ENCODE results near the gene DNTT.

The DNTT gene

DNA sequence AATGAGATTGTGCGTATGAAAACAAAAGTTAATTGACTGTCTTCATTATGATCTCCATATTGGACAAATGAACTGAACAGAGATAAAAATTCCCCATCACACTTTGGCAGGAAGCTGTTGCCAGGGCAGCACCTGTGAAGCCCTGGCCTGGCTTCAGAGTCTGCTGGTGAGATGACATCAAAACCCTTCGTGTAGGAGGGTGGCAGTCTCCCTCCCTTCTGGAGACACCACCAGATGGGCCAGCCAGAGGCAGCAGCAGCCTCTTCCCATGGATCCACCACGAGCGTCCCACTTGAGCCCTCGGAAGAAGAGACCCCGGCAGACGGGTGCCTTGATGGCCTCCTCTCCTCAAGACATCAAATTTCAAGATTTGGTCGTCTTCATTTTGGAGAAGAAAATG, at the start of gene DNTT:
DNTT (plus strand) TSS at position 205 of the 400 bp plus-strand sequence; CDS start at position 269, 64 bp downstream.
- DNase-seq (ENCODE audit: low spot score), result no peak

DNA sequence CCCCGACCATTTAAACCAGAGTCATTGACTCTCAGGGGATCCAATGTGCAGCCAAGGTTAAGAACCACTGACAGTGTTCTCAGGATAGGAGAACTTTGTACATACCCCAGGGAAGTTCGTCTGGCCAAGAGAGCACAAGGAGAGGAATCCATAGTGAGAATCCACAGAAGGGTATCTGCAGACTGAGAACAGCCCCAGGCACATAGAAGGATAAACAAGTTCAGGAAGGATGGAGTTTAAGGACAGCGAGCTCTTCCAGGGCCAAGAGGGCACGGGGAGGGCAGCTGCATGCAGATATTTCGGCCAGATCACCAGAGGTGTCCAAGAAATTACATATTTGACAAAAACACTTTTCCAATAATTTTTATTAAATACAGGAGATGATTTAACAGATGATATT, 49.3 kb upstream of the DNTT start:
- DNase-seq (ENCODE audit: low spot score), result no peak

DNA sequence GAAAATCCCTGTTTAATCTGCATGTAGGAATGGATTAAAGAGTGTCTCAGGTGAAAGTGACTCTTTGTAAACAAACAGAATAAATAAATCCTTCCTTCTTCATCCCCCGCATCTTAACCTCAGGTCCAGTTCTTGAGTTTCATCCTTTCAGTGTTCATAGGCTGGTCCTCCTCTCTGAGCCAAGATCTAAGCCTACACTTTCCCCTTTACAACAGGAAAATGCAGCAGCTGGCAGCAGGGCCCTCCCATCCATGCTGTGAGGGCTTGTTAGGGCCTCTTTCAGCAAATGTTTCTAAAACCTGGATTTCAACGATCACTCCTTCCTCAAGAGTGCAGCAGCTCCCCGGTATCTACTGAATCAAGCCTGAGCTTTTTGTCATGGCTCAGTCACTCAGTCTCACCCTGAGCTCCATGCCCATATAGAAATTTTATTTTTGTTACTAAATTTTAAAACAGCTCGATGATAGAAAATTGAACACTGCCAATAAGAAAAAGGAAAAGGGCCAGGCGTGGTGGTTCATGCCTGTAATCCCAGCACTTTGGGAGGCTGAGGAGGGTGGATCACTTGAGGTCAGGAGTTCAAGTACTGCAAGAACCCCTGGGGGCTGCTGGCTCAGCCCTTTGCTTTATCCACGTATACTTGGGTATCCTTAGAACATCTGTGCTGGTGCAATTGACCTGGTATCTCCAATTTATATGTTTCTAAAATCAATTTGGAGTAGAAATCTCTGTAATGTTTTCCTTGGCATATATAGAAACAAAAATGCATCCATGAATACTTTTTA, 48.5 kb upstream of the DNTT start:
- DNase-seq (ENCODE audit: low spot score), result no peak

DNA sequence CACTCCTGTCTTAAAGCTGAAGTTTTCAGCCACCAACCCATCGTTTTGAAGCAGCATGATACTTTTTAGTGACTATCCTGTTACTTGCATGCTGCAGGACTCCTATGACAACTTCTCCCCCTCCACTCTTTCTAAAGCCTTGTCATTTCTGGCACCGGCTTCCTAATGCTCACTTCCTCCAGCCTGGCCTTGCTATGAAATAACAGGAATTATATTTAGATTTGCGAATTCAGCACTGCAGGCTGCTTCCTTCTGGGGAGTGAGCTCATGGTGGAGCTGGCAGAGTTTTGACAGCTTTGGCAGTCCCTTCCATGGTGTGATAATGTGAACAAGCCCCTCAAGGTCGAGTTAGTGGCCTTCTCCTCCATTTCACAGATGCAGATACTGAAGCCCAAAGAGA, 46.3 kb upstream of the DNTT start:
- DNase-seq (ENCODE audit: low spot score), result no peak

DNA sequence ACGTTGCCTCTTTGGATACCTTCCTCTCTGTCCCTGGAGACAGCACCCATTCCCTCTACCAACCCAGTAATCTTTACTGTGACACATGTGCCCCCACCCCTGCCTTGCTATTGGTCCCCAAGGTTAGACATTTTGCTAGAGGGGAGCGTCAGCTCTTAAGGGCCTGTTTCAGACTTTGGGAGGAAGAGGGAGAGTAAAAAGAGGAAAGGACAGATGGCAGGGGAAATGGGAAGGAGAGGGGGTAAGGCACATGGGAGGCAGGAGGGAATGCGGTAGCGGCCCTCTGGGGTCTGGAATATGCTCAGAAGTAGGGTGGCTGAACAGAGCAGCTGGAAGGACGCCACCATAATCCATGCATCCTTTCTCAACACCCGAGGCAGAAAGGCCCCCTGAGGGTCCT, 45.1 kb upstream of the DNTT start:
- no peak for DNase-seq (ENCODE audit: low spot score)

DNA sequence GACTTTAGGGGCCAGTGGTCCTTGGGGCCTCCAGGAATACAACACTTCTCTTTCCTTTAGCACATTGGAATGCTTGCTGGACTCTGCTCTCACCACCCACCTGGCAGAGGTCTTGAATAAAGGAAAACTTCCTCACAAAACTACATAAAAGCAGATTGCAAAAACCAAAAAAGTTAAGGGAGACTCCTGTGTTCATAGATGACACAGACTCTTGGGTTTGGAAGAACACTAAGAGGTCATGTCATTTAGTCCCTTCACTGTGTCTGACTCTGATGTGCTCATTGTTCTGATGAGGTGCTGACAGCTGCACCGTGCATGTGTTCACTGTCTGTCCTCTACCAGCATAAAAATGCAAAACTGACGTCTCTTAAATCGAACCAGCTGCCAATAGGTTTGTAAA, 44.2 kb upstream of the DNTT start:
- no peak for DNase-seq (ENCODE audit: low spot score)

DNA sequence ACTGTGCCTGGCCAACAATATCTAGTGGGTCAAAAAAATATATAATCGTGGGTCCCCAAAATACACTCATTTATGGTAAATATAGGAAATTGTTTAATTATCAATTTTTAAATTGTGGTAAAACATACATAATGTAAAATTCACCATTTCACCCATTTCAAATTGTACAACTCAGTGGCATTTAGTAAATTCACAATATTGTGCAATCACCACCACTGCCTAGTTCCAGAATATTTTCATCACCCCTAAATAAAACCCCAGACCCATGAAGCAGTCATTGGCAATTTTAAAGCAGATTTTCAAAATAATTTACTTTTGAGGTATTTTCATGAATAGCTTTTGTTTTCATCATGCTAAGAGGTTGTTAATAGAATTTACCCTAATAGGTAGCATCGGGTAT, 43.1 kb upstream of the DNTT start:
- no peak for DNase-seq (ENCODE audit: low spot score)

DNA sequence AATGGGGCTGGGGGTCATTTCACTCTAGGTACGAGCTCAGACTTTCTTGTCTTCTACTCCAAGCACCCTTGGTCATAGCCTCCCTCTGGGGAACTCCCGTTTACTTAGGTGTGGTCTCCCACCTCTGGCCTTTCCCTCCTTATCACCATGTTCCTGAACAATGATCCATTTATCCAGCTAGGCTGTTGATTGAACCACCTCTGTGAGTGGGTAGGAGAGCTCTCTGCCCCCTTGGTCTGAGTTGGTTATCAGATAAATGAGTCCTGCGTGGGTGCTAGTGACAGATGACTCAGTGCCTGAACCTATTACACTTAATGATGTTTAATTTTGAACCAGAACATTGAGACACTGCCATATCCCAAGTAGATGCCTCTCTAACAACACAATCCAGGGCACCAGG, 42.3 kb upstream of the DNTT start:
- no peak for DNase-seq (ENCODE audit: low spot score)

DNA sequence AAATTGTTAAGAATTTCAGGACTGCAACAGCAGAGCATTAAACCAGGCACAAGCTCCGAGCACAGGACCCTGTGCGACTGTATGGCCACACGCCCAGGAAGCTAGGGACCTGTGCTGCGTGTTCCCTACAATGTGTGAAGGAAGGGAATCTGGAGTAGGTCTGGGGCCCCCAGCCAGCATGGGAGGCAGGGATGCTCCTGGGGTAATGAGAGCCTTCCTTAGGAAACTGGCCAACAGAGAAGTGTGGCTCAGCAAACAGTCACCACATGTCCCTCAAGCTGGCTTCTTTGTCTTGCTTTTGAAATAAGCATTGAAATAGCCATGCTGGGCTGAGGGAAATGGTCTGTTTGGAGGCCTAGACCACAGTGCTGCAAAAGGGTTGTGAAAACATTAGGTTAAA, 41.1 kb upstream of the DNTT start:
- DNase-seq (ENCODE audit: low spot score), result no peak

DNA sequence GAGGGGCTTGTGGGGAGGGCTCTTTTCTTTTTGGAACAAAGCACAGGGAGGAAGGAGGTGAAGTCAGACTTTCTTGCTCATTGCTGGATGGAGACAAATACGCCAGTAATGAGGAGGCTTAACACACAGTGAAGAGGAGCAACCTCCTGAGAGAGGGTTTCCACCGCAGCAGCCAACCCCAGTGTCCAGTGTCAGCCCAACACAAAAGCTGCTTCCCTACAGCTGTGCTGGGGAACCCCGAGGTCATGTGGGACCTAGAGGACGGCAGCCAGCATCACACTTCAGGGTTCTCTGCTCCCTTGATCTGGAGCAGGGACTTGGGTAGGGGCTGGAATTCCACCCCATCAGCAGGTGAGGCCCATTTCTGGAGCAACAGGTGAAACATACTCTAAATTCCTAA, 40.6 kb upstream of the DNTT start:
- no peak for DNase-seq (ENCODE audit: low spot score)

DNA sequence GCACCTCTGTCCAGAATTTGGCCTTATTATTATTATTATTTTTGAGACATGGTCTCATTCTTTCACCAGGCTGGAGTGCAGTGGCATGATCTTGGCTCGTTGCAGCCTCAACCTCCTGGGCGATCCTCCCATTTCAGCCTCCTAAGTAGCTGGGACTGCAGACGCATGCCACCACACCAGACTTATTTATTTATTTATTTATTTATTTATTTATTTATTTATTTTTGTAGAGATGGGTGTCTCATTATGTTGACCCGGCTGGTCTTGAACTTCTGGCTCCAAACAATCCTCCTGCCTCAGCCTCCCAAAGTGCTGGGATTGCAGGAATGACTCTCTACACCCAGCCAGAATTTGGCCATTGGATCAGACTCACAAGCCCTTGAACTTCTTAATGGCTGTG, 39.3 kb upstream of the DNTT start:
- DNase-seq (ENCODE audit: low spot score), result no peak

DNA sequence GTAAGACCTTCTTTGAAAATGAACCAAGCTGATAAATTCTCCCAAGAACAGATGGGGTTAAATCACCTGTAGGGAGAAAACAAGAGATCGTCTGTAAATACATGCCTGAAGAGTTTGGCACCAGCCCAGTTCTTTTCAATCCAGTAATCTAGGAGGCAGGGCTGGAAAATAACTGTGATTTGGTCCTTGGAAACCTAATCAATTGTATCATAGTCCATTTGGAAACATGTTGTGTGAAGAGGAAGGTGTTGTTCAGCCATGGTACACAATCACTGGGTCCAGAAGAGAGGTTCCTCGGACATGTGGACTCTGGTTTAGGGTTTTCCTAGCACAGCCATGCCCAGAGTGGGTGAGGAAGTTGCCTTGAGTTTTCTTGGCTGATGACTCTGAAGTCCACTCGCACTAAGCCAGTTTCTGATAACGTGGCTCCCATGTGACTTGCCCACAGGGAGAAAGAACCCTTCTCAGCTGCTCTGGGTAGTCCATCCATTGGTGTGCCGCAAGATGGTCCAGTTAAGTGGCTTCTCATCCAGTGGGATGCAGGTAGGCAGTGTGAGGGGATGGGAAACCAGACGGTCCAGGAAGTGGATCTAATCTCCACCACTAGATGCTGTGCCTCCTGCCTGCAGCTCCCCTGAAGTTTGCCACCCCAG, 38.0 kb upstream of the DNTT start:
- DNase-seq (ENCODE audit: low spot score), result no peak

DNA sequence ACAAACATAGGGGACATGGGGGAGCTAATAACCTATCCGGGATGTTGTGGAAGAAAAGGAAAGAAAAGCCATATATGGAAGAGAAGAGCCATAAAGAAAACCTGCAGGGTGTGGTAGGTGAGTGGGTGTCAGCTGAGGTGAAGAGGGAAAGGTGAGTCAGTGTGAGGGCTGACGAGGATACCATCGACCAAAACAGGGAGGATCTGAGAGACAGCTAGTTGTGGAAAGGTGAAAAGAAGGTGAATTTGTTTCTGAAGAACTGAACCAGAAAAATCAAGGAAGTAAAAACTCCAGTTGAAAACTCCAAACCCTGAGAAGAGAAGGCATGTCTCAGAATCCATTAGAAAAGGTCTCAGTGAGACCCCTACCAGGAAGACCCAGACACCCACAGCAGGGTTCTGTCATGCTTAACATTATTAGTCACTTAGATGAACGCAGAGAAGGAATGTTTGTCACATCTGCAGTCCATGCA, 37.0 kb upstream of the DNTT start:
- DNase-seq (ENCODE audit: low spot score), result no peak

DNA sequence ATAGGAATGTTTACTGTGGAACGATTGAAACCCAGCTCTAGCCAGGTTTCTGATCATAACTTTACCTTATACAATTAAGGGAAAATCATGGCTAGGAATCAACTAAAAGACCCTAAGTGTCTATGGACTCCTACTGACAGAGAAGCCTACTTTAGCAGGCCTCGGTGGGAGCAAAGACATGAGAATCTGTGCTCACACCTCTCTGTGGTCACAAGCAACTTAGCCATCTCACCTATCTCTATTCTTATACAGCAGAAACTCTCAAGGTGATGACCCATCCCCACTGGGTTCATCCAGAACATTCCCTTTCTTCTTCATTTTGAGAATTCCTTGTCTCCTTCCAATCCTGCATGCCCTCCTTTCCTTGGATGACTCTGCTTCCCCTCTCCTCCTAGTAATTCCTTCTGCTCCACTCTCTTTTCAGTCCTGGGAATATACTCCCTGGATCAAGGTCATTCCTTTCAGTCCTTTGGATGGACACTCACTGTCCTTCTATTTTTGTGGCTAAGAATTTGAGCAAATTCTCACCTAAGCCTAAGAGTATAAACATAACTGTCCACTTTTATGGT, 35.8 kb upstream of the DNTT start:
- DNase-seq (ENCODE audit: low spot score), result no peak

DNA sequence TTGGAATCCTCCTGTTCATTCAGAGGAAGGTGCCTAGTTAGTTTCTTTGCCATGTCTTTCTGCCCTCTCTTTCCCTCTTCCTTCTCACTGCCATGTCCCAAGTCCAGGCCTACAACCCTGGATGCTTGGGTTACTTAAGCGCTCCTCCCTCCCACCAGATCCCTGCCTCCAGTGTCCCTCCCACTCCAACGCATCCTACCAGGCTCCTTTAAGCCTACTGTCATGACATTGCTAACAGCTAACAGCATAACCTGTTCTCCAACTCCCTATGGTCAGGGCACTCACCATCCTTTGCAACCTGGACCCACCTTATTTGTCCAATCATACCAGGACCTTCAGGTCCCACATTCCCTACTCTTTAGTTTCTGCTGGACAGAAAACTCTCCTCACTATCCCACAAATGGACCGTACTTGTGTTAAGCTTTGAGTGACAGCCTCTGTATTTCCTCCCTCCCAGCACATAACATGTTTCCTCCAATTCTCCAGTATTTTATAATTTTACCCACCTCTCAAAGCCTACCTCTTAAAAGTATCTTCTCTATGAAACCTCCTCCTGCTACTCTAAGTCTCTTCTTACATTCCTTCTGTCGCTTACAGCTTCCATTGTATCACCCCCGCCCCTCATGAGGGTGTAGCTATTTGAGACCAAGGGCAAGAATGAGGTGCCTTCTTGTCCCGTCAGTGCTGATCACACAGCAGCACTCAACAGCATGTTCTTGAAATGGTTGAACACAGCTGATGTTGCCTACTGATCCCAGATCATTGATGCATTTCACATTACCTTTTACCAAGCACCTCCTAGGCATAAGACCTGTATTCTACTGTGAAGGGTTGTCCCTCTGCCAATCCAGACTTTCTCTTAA, 34.6 kb upstream of the DNTT start:
- no peak for DNase-seq (ENCODE audit: low spot score)

DNA sequence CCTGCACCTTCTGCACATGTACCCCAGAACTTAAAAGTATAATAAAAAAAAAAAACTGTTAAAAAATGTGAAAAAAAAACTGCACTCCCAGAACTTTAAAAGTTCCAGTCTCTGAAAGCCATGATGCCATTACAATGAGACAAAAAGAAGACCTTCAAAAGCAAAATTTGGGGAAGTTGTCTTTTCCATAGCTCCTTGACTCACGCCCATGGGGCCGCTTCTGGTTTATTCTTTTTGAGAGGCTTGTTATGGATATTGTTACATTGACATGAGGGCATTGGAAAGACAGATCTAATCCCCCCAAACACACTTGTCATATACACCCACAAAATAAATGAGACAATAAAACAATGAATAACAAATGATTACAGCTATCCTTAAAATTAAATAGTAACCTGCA, 33.7 kb upstream of the DNTT start:
- DNase-seq (ENCODE audit: low spot score), result no peak

DNA sequence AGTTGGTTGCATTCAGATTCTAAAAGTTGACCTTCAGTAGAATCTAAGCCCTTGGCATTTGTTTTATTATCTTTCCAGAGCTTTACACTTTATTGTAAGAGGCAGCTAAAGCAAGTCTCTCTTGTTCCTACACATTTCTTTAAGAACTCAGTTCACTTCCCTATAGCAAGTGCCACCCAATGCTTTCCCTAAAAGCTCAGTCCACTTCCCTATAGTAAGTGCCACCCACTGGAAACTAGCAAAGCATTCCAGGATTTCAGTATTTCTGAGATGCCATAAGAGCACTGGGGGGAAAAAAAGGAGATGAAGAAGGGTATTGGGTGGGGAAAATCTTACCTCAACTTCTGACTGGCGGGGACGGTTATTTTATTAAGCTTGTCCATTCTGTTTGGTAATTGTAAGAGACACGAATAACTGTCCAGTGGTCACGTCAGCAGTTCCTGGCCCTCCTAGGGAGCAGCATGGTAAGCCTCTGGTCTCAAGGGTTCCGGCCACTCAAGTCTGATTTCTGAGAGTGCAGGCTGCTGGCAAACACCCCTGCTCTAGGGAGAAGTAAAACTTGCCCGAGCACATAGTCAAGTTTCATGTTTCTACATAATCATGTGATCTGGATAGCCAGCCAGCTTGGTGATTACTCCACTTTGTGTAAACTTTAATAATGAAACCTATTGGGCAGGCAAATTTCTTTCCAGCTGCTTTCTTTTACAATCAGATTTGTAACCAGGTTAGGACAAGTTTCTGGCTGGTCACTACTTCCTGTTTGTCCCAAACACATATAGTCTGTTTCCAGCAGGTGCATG, 33.0 kb upstream of the DNTT start, which contains the start of gene BLNK:
BLNK (minus strand) TSS at position 554 of the 800 bp plus-strand sequence; CDS start at position 383, 171 bp downstream.
- no peak for DNase-seq (ENCODE audit: low spot score)

DNA sequence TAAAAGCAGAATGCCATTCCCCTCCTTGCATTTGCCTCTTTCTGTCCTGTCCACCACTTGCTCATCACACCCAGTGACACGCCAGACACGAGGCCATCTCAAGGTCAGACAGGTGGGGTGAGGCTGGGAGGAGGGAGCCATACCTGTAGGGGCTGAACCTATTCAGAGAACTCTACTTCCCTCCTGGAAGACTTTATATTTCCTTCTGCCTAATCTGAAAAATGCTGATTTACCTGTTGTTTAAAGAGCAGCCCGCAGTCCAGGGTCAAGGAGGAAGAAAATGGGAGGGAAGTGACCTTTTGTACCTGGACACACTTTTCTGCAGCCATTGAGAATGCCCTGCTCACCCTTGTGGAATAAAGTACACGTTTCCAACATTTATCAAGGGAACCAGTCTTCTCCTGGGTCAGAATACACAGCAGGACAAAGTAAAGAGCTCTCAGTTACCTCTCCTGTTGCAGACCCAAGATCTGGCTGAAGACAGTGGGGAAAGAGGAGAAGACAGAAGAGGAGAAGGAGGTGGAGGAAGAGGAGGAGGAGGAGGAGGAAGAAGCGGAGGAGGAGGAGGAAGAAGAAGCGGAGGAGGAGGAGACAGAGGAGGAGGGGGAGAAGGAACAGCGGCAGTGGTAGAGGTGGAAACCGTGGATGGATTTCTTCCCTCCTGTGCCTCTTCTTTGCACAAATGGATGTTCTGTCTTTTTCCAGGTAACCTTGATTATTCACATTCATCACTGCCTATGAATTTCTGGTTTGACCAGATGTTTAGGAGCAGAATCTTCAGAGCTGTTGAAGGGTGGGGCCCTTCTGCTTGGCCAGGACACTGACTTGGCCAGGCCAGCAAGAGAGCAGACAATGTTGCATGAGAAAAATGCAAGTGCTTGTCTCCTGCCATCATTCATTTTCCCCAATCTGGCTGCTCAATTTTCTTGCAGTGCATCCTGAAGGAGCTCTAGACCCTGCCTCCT, 31.6 kb upstream of the DNTT start:
- DNase-seq (ENCODE audit: low spot score), result no peak

DNA sequence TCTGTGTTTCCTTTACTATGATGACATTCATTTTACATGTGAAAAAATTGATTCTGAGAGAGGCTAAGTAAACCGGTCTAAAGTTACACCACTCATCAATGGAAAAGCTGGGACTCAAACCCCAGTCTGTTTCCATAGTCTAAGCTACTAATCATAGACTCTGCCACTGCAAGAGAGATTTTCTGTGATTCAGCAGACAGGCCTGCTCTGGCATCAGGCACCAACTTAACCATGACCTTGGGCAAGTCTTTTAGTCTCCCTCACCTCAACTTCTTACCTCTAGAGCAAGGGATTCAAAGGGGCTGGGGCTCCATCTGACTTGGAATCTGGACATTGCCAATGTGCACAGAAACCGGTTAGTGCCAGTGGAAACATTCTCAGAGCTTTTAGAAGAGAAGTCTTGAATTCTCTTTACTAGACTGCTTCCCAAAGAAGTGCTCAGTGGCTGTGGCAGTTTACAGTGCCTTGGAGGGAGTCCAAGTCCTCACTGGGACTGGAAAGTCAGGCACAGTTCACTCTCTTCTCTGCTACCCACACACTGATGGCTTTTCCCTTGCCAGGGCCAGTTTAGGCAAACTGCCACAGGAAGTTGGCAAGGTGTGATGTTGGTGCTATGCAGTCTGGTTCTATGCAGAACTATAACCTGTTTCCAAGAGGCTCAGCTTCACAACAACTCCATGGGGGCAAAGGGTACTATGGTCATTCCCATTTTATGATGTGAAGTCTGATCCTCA, 28.4 kb upstream of the DNTT start:
- DNase-seq (ENCODE audit: low spot score), result no peak

DNA sequence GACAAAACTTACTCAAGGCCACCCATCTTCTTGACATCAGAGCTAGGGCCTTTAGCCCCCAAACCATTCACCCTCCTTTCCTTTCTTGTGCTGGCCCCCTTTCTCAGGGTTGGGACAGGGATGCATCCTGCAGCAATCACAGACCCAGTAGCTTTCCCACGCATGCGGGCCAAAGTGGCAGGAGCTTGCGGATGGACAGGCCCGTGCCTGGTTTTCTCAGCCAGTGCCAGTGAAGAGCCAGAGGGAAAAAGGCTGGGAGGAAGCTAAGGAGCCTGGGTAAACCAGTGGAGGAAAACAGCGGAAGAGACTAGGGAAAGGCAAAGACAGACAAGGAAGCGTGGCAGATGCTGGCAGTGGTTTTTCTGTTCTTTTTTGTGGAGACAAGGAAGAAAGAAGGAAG, 27.8 kb upstream of the DNTT start:
- DNase-seq (ENCODE audit: low spot score), result no peak
